ENCODE measurements around the gene DACH1. TPM values are rescaled to one million over a fixed set of nuclear protein-coding genes. Genes with fewer than 3 reads are reported as not detected.

Gene DACH1
- total RNA-seq, 1 experiment from 2014 or later, result not detected

DNA sequence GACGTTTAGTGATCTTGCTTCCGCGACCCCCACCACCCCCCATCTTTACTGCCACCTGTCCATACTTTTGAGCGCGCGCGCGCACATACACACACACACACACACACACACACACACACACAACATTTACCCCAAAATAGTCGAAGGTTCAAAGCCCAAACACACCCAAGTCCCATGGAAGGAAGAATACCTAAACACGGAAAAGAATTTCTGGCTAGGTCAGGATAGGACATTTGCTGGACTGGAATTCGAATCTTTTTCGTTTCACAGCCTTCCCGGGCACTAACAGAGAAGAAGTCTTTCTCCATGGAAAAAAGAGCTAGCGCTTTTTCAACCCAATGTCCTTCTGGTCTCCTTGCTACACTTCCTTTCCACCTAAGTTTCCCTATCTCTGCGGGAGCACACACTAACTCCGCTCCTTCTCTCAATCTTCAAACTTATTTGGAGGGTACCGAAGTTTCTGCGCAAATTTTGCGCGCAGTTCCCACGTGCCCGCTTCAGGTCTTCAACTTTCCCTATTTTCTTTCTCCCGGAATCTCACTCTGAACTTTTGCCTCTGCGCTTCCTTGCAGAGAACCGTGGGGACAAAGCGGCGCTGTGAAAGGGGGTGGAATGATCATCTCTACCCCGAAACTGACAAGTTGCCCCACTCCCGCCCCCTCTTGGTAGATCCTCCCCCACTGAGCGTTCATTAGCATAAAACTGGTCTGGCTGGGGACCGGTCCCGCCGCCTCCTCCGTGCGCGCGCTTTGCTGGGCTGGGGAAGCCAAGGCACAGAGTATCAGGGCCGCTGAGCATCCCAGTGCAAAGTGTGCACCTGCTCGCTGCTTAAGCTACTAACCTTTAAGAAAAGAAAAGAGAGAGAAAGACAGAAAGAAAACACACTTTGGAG is 2.7 kb downstream of the DACH1 start:
- no peak overlapping the region for H2AFZ ChIP-seq (ENCODE audit: low read length)
- no peak for TF ChIP-seq EZH2 (IDR thresholded peaks at IDR 0.05; ENCODE audit: low read length, unreplicated experiment)
- TF ChIP-seq EZH2phosphoT487 (IDR thresholded peaks at IDR 0.05; ENCODE audit: borderline replicate concordance, low read length), result no peak
- TF ChIP-seq, protein P1, sequence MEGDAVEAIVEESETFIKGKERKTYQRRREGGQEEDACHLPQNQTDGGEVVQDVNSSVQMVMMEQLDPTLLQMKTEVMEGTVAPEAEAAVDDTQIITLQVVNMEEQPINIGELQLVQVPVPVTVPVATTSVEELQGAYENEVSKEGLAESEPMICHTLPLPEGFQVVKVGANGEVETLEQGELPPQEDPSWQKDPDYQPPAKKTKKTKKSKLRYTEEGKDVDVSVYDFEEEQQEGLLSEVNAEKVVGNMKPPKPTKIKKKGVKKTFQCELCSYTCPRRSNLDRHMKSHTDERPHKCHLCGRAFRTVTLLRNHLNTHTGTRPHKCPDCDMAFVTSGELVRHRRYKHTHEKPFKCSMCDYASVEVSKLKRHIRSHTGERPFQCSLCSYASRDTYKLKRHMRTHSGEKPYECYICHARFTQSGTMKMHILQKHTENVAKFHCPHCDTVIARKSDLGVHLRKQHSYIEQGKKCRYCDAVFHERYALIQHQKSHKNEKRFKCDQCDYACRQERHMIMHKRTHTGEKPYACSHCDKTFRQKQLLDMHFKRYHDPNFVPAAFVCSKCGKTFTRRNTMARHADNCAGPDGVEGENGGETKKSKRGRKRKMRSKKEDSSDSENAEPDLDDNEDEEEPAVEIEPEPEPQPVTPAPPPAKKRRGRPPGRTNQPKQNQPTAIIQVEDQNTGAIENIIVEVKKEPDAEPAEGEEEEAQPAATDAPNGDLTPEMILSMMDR (conservative IDR thresholded peaks at IDR 0.05; ENCODE audit: low read depth, low read length), result no peak
- intact Hi-C loops (cut with micrococcal nuclease), result loop anchor here (10.0 kb wide), 2 partner anchors 200 to 330 kb away; no protein-coding TSS in a partner anchor
- H3K4me3 ChIP-seq (ENCODE audit: low read length), result peak overlapping the region; percentile 51
- no peaks in the 10 kb centered on the region for H3K9me3 ChIP-seq (ENCODE audit: low read length)
- no peaks in the 10 kb centered on the region for H3F3A ChIP-seq (ENCODE audit: low read length, unreplicated experiment)
- H3K79me2 ChIP-seq (ENCODE audit: low read length), result no peaks in the 10 kb centered on the region
- ChIA-PET POLR2A (ENCODE audit: unreplicated experiment) (no interaction called here), CTCF (no interaction called here)
- H3K4me1 ChIP-seq (ENCODE audit: insufficient read depth, low read length), result no peaks in the 10 kb centered on the region
- BruUV-seq (replicated peaks), result no TSS peak
- DNase-seq, result no peak
- H3K9ac ChIP-seq (ENCODE audit: low read length), result no peak overlapping the region
- H3K4me2 ChIP-seq (ENCODE audit: low read length), result peak overlapping the region; percentile 89
- no peak overlapping the region for H3K27ac ChIP-seq (ENCODE audit: low read length)
- peaks cover 68% of the 10 kb centered on the region for H3K27me3 ChIP-seq (ENCODE audit: low read length)
- ATAC-seq, result peak; percentile 17; the same call in 1 of the 2 replicates
- no peaks in the 10 kb centered on the region for H3K9me2 ChIP-seq (replicated peaks; ENCODE audit: low read length)
- H3K36me3 ChIP-seq (ENCODE audit: low read depth, low read length), result no peaks in the 10 kb centered on the region
- no peaks in the 10 kb centered on the region for H4K20me1 ChIP-seq (ENCODE audit: low read length)

DNA sequence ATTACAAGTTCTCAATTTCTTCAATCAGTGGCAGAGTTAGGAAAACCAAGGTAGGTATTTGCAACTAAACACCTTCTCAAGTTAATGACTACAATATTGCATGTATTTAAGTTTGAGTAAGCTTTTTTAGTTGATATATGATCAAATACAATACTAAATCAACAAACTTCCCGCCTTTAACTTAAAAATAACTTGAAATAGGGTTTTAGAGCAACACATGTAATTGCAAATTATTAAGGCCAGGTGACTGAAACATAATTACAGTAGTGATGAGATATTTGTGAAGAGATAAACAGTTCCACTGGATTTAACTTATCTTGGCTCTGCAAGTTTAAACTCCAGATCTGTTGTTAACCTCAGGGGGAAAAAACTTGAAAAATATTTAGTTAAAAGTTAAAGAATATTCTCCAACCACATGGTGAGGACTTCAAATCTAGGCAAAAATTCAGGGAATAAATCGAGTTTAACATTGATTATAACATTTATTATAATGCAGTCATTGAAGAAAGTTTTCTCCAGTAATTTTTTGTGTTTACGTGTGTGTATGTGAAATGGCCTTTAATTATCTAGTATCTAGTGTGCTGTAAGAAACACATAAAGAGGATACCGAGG is 3.6 kb downstream of the DACH1 start:
- Histone ChIP-seq H3K9me3 (ENCODE audit: low read length) (no peaks in the 10 kb centered on the region), H2AFZ (ENCODE audit: low read length) (no peak overlapping the region), H3K27me3 (ENCODE audit: low read length) (peaks cover 59% of the 10 kb centered on the region), H3K9me2 (replicated peaks; ENCODE audit: low read length) (no peaks in the 10 kb centered on the region), H3K4me3 (ENCODE audit: low read length) (no peak overlapping the region), H4K20me1 (ENCODE audit: low read length) (no peaks in the 10 kb centered on the region), H3K9ac (ENCODE audit: low read length) (no peak overlapping the region), H3K4me1 (ENCODE audit: insufficient read depth, low read length) (no peaks in the 10 kb centered on the region), H3F3A (ENCODE audit: low read length, unreplicated experiment) (no peaks in the 10 kb centered on the region), H3K79me2 (ENCODE audit: low read length) (no peaks in the 10 kb centered on the region), H3K27ac (ENCODE audit: low read length) (no peak overlapping the region), H3K4me2 (ENCODE audit: low read length) (no peak overlapping the region), H3K36me3 (ENCODE audit: low read depth, low read length) (no peaks in the 10 kb centered on the region)
- ATAC-seq (no peak), DNase-seq (no peak)
- BruUV-seq (replicated peaks), result no TSS peak
- POLR2A ChIA-PET (ENCODE audit: unreplicated experiment), result no interaction called here
- CTCF ChIA-PET, result no interaction called here
- intact Hi-C loops (cut with micrococcal nuclease), result loop anchor here (10.0 kb wide), 2 partner anchors 199 to 331 kb away; no protein-coding TSS in a partner anchor
- no peak for TF ChIP-seq EZH2phosphoT487 (IDR thresholded peaks at IDR 0.05; ENCODE audit: borderline replicate concordance, low read length)
- TF ChIP-seq, protein P1 (conservative IDR thresholded peaks at IDR 0.05; ENCODE audit: low read depth, low read length), result no peak
- TF ChIP-seq EZH2 (IDR thresholded peaks at IDR 0.05; ENCODE audit: low read length, unreplicated experiment), result no peak

Data from PC-3 (cell line).